GM12875 (cell line): Measurements from ENCODE around the gene NR4A1.
A peak's percentile ranks its signal among the peaks of the same experiment; 100 is the strongest.

Experiments used
- H3K4me3 ChIP-seq: one replicate; pipeline ENCODE4 v1.5.1; 2011; ENCODE audit warnings: low read depth, low read length, control low read depth
- CTCF ChIP-seq: IDR thresholded peaks from 2 replicates; pipeline ENCODE4 v1.5.1; 2011; ENCODE audit warnings: low read depth, mild to moderate bottlenecking, control low read depth, inconsistent platforms, low read length, moderate library complexity, borderline replicate concordance; ENCODE audit not compliant: insufficient read depth

The NR4A1 gene

GRCh38 chr12:52050116-52050757 is 1.0 kb upstream of the NR4A1 start:
- H3K4me3 ChIP-seq, result peak overlapping the region; percentile 79
- no peak for TF ChIP-seq CTCF

GRCh38 chr12:52052468-52053186 is 1.4 kb downstream of the NR4A1 start:
- no peak overlapping the region for H3K4me3 ChIP-seq
- TF ChIP-seq CTCF, result no peak

GRCh38 chr12:52053536-52054209 is 2.4 kb downstream of the NR4A1 start:
- TF ChIP-seq CTCF, result no peak
- H3K4me3 ChIP-seq, result no peak overlapping the region

GRCh38 chr12:52054231-52054832 is 3.1 kb downstream of the NR4A1 start:
- TF ChIP-seq CTCF, result no peak
- no peak overlapping the region for H3K4me3 ChIP-seq

GRCh38 chr12:52054833-52055730 is 3.8 kb downstream of the NR4A1 start:
- H3K4me3 ChIP-seq, result no peak overlapping the region
- TF ChIP-seq CTCF, result no peak
